Upper lobe of left lung (tissue), 6 donors: ENCODE data around the gene TMEM54. TPM values are rescaled to one million over a fixed set of nuclear protein-coding genes. Genes with fewer than 3 reads are reported as not detected.

Experiments used
- ATAC-seq, 2 donors: fragments of 200-7000 bp; cut with Tn5 transposase; one replicate each; pipeline ENCODE4 v1.9.1; 2022; ENCODE audit warnings: mild to moderate bottlenecking in 2 of 2, moderate library complexity in 2 of 2; ENCODE audit not compliant: low FRiP score in 2 of 2
- DNase-seq, 2 donors: peaks; one replicate each; pipeline ENCODE4 v3.0.0-alpha.2; 2019 to 2020
- H3K27ac ChIP-seq, 4 donors: fragments of 200-600 bp; sonication (generic); one replicate each; pipeline ENCODE4 v1.5.1; 2016 to 2019
- H3K27me3 ChIP-seq, 4 donors: fragments of 200-600 bp; sonication (generic); one replicate each; pipeline ENCODE4 v1.5.1; 2017 to 2019
- H3K36me3 ChIP-seq, 4 donors: fragments of 200-600 bp; sonication (generic); one replicate each; pipeline ENCODE4 v1.5.1; 2016 to 2019
- H3K4me1 ChIP-seq, 4 donors: fragments of 200-600 bp; sonication (generic); one replicate each; pipeline ENCODE4 v1.5.1; 2018 to 2019
- H3K4me3 ChIP-seq, 4 donors: fragments of 200-600 bp; sonication (generic); one replicate each; pipeline ENCODE4 v1.5.1; 2017 to 2019; ENCODE audit warnings: mild to moderate bottlenecking in 2 of 4, moderate library complexity in 1 of 4
- H3K9me3 ChIP-seq, 4 donors: fragments of 200-600 bp; sonication (generic); one replicate each; pipeline ENCODE4 v1.5.1; 2018 to 2019
- CTCF ChIP-seq, 6 experiments: fragments of 450-650 bp in 4 of 6; fragments of 200-600 bp in 2 of 6; sonication (generic) in 2 of 6; IDR thresholded peaks; one replicate each; pipeline ENCODE4 v1.5.1; 2016 to 2019; ENCODE audit warnings: antibody characterized with exemption in 6 of 6
- EP300 ChIP-seq, 4 donors: sonication (generic); formaldehyde crosslinking; IDR thresholded peaks; one replicate each; pipeline ENCODE4 v1.5.1; 2017; ENCODE audit warnings: antibody characterized with exemption in 4 of 4, control low read depth in 2 of 4
- POLR2A ChIP-seq, 4 donors: fragments of 450-650 bp; IDR thresholded peaks; one replicate each; pipeline ENCODE4 v1.5.1; 2016 to 2017; ENCODE audit warnings: antibody characterized with exemption in 4 of 4, mild to moderate bottlenecking in 2 of 4
- POLR2AphosphoS5 ChIP-seq, 2 donors: sonication (generic); formaldehyde crosslinking; IDR thresholded peaks; one replicate each; pipeline ENCODE4 v1.5.1; 2017; ENCODE audit warnings: antibody characterized with exemption in 2 of 2
- WGBS, 2 donors: methylation state at CpG; one replicate each; pipeline ENCODE4 v1.1.5; 2017 to 2018; 5-methylcytosine and 5-hydroxymethylcytosine counted together
- total RNA-seq, 6 donors: library from RNA; depleted of rRNA in 4 of 6; stranded (reverse); fragments of >200 nt in 4 of 6; gene quantifications; one replicate each; pipeline versions ENCODE4 v1.1.0 to v1.2.1, GENCODE V29; 2016 to 2021
- donor health status: DM: no; HTN: no; CAD: no; lungs with moderate emphysema.
- donor health status: DM: no; HTN: yes; CAD: no; lungs with severe emphysema.

TMEM54 gene
- total RNA-seq, 6 donors from 2014 or later, result 37.7 to 94.1 (median 58.6) TPM

- H3K4me1 ChIP-seq, result peaks cover 8 to 17% (median 16%) of the 10 kb centered on the region in 4 donors
- no peaks in the 10 kb centered on the region for H3K36me3 ChIP-seq
- no peaks in the 10 kb centered on the region for H3K9me3 ChIP-seq
- H3K4me3 ChIP-seq, result peak overlapping the region in 2 of 4 donors; percentile 18 to 32
- H3K27ac ChIP-seq, result no peak overlapping the region
- ATAC-seq, result peak; percentile 63 to 79
- 13 to 17% methylated on average over 24 of the region's 24 CpGs for WGBS, 2 donors
- peak in 1 of 2 donors; percentile 61 for DNase-seq
- peaks cover 0 to 10% (median 2%) of the 10 kb centered on the region in 4 donors for H3K27me3 ChIP-seq
- no peak for TF ChIP-seq CTCF (IDR thresholded peaks at IDR 0.05)
- TF ChIP-seq EP300 (IDR thresholded peaks at IDR 0.05), result no peak
- TF ChIP-seq POLR2AphosphoS5 (IDR thresholded peaks at IDR 0.05), result no peak
- TF ChIP-seq POLR2A (IDR thresholded peaks at IDR 0.05), result no peak
Measured at GRCh38 chr1:32925403-32926162, 24.4 kb upstream of the TMEM54 start.

GRCh38 chr1:32924881-32925344 lies 23.7 kb upstream of the TMEM54 start:
- ATAC-seq (peak; percentile 38 to 56), DNase-seq (peak in 1 of 2 donors; percentile 85)
- H3K27ac ChIP-seq, result no peak overlapping the region

GRCh38 chr1:32920833-32921232 lies 19.6 kb upstream of the TMEM54 start:
- Histone ChIP-seq H3K36me3 (no peaks in the 10 kb centered on the region), H3K27me3 (peaks cover 0 to 10% (median 2%) of the 10 kb centered on the region in 4 donors), H3K4me1 (peaks cover 4 to 16% (median 13%) of the 10 kb centered on the region in 4 donors), H3K9me3 (no peaks in the 10 kb centered on the region), H3K4me3 (no peak overlapping the region), H3K27ac (no peak overlapping the region)
- DNase-seq, result no peak
- ATAC-seq, result peak in 1 of 2 donors; percentile 62
- WGBS, 2 donors, result 73 to 75% methylated on average over 3 to 7 of the region's 7 CpGs
- no peak for TF ChIP-seq POLR2AphosphoS5 (IDR thresholded peaks at IDR 0.05)
- no peak for TF ChIP-seq POLR2A (IDR thresholded peaks at IDR 0.05)
- no peak for TF ChIP-seq EP300 (IDR thresholded peaks at IDR 0.05)
- TF ChIP-seq CTCF (IDR thresholded peaks at IDR 0.05), result no peak

More at GRCh38 chr1:32924881-32925344, 23.7 kb upstream of the TMEM54 start:
- no peaks in the 10 kb centered on the region for H3K9me3 ChIP-seq
- H3K4me1 ChIP-seq, result peaks cover 8 to 17% (median 16%) of the 10 kb centered on the region in 4 donors
- no peaks in the 10 kb centered on the region for H3K36me3 ChIP-seq
- 18 to 26% methylated on average over 11 to 25 of the region's 31 CpGs for WGBS, 2 donors
- H3K4me3 ChIP-seq, result peak overlapping the region in 2 of 4 donors; percentile 18 to 32
- H3K27me3 ChIP-seq, result peaks cover 0 to 10% (median 2%) of the 10 kb centered on the region in 4 donors
- TF ChIP-seq POLR2AphosphoS5 (IDR thresholded peaks at IDR 0.05), result no peak
- no peak for TF ChIP-seq POLR2A (IDR thresholded peaks at IDR 0.05)
- peak in 2 of 6 experiments; percentile 15 to 20 for TF ChIP-seq CTCF (IDR thresholded peaks at IDR 0.05)

- Histone ChIP-seq H3K4me1 (peaks cover 0 to 8% (median 6%) of the 10 kb centered on the region in 4 donors), H3K9me3 (no peaks in the 10 kb centered on the region), H3K27ac (no peak overlapping the region), H3K36me3 (no peaks in the 10 kb centered on the region), H3K4me3 (no peak overlapping the region), H3K27me3 (peaks cover 0 to 9% (median 2%) of the 10 kb centered on the region in 4 donors)
- ATAC-seq, result peak in 1 of 2 donors; percentile 82
- TF ChIP-seq EP300 (IDR thresholded peaks at IDR 0.05) (no peak), CTCF (IDR thresholded peaks at IDR 0.05) (no peak), POLR2AphosphoS5 (IDR thresholded peaks at IDR 0.05) (no peak), POLR2A (IDR thresholded peaks at IDR 0.05) (no peak)
- DNase-seq, result no peak
- WGBS, 2 donors, result 84% methylated on average over 11 of the region's 11 CpGs
Measured at GRCh38 chr1:32919811-32920733, 18.9 kb upstream of the TMEM54 start.
